GM18526 (cell line): ENCODE data around the gene SLC39A11.

ENCODE experiments used
- POLR2A ChIP-seq: IDR thresholded peaks from 3 replicates; pipeline ENCODE4 v1.6.1; 2011; ENCODE audit not compliant: insufficient read length; ENCODE audit errors: extremely low read depth

SLC39A11 gene

DNA sequence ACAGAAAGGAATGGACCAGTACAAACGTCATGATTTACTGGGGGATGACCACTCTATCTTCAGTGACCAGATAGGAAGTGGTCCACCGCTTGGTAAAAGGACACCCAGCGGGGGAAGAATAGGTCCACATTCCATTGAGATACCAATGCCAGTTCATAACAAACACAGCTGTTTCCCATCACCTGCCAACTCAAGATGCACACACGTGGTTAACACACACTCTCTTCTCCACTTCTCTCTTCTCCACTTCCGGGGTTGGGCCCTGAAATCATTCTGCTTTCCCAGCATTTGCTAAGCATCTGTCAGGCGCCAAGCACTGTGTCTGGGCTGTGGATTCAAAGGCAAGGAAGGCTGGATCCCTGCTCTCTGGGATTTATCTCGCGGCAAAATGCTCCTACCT lies 175.5 kb downstream of the SLC39A11 start:
- no peak for TF ChIP-seq POLR2A

DNA sequence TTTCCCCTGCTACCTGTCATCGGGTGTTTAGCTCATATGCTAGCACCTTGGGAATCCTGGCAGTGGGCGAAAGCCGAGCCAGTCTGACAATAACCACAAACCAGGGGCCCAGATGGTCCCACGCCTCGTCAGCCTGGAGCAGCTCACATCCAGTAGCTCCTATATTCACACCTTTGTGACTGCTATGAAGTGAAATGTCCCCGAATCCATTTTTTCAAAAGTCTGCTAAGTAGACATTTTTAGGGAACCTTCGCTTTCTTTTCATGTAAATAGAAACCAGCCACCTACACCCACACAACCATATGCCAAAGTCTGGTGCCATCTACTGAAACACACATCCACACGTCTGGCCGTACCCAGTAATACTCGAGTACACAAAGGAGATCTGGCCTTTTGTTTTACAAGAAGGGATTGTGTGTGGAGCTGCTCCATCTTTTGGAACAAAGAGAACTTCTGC lies 176.8 kb downstream of the SLC39A11 start:
- no peak for TF ChIP-seq POLR2A

DNA sequence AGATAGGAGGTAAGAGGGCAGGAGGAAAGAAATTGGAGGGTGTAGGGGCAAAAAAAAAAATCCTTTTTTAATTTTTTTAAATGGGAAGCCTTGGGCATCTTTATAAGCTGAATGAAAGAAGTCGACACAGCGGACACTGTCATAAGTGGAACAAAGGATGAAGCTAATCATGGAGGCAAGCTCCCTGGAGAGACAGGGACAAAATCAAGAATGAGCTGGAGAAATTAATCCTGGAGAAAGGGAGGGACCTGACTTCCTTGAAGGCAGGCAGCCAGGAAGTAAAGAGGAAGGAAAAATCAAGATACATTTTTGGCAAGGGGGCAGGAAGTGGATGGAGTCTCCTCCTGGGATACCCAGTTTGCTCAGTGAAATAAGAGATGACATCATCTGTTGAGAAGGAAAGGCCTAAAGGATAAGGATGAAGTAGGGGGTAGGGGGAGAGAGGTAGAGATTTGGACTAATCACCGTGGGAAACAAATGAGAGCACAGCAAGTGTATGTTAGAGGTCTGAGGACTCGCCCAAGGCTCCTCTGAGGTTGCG lies 179.3 kb downstream of the SLC39A11 start:
- TF ChIP-seq POLR2A = no peak

DNA sequence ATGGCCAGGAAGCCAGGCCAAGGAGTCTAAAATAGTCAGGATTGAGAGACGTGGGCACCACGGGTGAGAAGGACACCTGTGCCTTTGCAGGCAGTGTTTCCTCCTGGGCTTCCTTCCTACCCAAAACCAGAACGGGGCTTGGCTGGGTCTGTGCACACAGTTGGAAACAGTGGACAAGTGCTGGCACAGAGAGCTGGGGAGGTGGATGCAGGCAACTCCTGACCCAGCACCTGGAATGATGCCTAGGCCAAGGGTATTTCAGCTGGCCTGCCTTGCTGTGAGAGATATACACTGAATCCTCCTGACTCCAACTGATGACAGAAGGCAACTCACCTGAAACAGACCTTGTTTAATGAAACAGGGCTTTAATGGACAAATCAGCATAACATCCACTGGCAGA lies 186.2 kb downstream of the SLC39A11 start:
- no peak for TF ChIP-seq POLR2A

DNA sequence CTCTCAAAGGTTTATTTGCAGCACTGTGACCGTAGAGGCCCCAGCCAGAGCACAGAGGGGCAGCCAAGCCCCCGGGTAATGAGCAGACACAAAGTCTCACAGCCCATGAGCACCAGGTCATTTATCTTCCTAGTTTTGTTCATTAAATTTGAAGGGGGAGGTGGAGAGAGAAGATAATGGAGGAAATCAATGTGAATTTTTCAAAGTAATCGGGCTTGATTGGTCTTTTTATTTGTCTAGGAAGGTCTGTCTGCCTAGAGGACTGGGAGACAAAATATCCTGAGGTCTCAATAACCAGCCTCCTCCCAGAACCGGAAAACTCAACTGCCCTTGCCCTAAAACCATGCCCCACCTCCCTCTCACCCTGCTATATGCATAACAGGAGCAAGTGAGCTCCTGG lies 189.0 kb downstream of the SLC39A11 start:
- no peak for TF ChIP-seq POLR2A

DNA sequence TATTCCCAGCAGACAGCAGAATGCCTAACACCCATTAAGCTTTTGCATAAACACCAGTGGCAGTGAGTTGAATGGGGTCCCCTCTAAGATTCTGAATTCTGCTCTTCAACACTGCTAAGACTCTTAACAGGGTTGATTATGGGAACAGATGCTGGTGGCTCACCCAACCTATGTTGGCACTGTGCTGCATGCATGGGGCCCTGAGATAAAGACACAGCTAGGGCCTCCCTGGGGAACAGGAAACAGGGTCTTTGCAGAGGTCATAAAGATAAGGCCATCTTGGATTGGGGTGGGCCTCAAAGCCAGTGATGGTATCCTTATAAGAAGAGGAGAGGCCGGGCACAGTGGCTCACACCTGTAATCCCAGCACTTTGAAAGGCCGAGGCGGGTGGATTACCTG lies 190.8 kb downstream of the SLC39A11 start:
- TF ChIP-seq POLR2A = no peak

DNA sequence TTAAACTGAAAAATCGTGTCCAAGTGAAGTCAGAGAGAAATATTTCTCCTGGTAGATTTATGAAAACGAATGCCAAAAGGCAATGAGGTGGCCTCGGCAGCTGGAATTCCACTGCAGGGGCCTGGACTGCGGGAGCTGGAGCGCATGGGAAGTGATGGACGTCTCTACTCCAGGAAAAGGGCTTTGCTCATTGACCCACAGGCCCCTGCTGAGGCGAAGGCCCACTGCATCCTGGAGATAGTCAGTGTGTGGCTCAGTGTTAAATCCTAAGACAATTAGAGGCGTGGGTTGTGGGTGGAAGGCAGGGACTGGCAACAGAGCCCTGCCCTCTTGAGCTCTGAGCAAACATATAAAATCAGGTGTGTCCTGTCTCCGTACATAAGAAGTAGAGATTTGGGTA lies 191.4 kb downstream of the SLC39A11 start:
- TF ChIP-seq POLR2A = no peak

DNA sequence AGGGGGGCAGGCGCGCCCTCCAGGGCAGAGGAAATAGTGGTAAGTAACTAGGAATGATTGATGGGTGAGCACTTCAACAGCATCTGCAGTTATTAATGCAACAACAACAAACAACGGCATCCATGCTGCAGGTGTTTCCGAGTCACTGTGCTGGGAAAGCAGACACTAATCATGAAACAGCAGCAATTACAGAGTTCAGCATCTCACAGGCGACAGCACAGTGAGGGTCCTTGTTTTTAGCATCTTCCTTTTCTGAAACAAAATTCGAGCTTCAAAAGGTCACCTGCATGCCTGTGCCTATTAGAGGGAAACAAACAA lies 191.9 kb downstream of the SLC39A11 start:
- no peak for TF ChIP-seq POLR2A

DNA sequence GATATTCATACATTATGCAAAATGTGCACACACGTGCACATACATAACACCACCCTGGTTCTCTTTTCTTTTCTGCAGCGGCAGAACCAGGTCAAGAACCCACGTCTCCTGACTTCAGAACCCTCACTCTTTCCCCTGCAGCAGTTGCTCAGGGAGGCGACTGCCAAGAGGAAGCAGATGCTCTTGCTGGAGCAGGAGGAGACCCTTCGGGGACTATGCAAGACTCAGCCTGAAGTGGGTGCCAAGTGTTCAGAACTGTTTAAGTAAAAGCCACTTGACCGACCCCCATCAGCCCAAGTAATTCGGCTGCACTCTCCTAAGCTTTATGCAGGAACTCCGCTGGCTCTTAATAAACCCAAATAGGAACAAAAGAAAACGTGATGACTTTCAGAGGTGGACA lies 193.8 kb downstream of the SLC39A11 start:
- TF ChIP-seq POLR2A = no peak

DNA sequence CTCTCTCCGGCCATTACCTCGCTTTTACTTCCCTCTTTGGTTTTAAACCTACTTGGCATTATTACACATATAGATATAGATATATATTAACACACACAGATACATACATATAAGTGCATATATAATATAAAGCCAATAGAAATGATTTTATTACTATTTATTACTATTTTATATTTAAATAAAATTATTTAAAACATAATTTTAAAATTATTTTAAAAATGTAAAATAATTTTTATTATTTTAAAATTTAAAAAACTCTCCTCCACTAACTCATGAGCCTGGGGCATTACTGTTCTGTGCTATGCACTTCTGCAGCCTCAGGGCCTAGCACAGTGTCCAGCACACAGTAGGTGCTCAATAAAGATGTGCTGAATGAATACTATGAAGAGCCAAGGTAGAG lies 200.9 kb downstream of the SLC39A11 start:
- no peak for TF ChIP-seq POLR2A

DNA sequence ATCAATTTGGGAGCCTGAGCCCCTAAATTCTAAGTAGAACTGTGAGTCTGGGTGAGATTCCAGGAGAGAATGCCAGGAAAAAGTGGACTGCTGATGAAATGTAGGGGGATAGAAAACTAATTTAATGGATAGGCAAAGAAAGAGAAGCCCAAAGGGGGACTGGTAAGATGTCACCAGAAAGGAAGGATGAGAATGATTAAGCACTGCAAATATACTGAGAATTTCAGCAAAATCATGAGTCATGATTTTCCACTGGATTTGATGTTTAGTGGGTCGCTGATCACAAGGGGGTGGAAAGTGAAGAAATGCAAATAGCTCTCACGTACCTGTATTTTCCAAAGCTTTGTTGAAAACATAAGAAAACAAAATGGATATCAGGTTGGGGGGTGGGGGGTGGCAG lies 201.8 kb downstream of the SLC39A11 start:
- no peak for TF ChIP-seq POLR2A

DNA sequence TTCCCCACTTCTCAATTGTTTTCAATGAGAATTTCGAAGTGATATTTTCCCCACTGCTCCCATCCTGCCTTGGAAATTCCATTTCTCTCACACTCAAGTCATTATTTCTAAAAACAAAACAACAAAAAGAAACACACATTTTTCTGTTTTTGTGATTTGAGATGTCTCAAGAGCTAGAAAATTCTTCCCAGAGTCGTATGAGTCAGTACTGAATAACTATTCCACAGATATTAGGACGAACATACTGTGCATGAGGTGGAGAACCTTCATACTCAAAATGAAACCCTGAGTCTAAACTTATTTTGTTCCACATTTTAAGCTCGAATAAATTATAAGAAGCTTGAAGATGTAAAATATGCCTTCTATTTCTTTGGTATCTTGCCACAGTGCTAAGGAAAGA lies 204.6 kb downstream of the SLC39A11 start:
- no peak for TF ChIP-seq POLR2A

DNA sequence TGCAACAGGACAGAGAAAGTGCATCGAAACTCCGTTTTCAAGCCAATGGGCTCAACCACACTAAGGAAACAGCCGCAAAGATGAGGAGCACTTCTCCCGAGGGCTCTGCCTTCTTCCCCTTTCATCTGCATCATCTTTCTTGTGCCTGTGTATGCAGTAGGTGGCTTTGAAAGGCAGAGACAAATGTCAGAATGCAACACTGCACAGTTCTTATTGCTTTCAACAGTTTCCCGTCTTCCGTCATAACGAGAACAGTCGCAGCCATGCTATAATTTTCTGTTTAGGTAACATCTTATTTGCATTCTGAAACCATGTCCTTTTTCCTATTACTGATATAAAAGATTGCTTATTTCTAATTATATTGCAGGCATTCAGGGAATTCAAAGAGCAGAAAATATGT lies 205.2 kb downstream of the SLC39A11 start:
- no peak for TF ChIP-seq POLR2A

DNA sequence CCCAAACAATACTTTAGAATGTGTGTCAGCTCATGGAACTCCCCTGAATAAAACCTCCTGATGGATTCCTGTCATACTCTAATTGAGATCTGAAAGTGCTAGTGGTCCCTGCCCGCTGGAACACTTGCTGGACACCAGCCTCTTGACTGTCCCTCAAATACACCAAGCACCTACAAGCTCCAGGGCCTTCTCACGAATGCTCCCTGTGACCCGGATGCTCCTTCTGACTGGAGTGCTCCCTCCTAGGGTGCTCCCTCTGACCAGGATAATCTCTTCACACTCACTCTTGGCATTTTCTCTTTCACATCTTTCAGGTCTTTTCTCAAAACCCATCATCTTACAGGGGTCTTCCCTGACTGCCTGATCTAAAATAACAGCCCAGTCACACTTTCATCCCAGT lies 205.9 kb downstream of the SLC39A11 start:
- no peak for TF ChIP-seq POLR2A

DNA sequence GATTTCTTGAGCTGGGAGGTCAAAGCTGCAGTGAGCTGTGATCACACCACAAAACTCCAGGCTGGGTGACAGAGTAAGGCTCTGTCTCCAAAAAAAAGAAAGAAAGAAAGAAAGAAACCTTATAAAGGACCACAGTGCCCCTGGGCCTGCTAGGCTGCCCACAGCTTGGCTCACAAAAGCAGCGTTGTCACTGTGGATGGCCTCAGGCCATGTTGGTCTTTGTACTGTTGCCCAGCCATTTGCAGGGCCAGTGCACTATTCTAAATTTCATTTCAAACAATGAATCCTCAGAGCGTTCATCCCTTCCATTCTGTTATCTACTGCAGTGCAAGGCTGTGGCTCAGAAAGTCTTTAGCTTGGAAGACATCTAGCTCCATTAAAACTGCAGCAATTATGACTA lies 208.4 kb downstream of the SLC39A11 start:
- no peak for TF ChIP-seq POLR2A

DNA sequence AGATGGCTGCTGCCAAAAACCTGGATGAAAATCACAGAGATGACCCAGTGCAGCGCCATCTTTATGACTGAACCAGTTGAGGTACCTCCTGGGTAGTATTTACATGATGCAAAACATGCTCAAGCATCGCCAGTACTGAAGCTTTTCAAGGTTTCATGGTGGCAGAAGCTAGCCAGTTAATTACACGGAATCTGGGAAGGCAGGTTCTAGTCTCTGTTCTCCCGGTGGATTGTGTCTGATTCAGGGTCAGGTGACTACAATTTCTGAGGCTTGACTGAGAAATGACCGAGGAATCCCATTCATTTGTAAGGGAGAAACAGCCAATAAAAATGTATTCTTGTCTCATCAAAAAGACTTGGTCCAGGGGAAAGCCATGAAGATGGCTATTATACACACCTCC lies 209.1 kb downstream of the SLC39A11 start:
- TF ChIP-seq POLR2A = no peak

DNA sequence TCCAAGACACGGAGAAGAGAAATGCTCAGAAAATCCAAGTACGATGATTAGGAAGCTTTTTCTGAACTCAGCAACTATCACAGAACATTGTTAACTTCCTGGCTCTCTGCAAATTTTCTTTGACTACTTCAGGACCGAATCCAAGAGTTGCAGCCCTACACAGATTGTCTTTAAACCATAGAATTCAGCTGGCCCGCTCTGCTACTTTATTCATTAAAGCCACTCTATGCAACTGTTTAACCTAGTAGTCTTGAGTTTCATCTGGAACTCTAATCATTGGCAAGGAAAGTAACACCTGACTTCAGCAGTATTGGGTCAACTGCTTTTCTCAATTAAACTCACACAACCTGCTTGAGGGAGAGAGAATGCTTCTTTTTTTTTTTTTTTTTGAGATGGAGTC lies 210.1 kb downstream of the SLC39A11 start:
- TF ChIP-seq POLR2A = no peak

DNA sequence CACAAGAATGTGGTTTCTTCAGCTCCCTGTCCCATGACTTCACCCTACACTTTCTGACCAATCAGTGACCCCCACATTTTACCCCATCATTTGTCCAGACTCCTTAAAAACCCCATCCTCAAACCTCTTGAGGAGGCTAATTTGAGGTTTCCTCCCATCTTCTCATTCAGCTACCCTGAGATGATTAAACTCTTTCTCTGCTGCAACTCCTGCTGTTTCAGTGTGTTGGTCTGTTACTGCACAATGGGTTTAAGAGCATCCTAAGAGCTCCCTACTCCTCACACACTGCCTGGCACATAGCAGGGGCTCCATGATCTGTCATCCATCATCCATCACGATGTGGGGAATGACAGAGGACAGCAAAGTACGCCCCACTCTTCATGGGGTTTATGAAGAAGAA lies 212.6 kb downstream of the SLC39A11 start:
- TF ChIP-seq POLR2A = no peak
